ENCODE measurements around the gene TNNC1. TPM values are rescaled to one million over a fixed set of nuclear protein-coding genes. Genes with fewer than 3 reads are reported as not detected.

The TNNC1 gene
- total RNA-seq, 1 experiment from 2014 or later: 8.2 TPM

- DNase-seq (ENCODE audit: low read depth): no peak
These were observed 5.1 kb upstream of the TNNC1 start for GRCh38 chr3:52458770-52459545.

GRCh38 chr3:52458031-52458760 is 4.4 kb upstream of the TNNC1 start:
- no peak for DNase-seq (ENCODE audit: low read depth)

GRCh38 chr3:52456800-52457183 is 3.0 kb upstream of the TNNC1 start:
- DNase-seq (ENCODE audit: low read depth): no peak

GRCh38 chr3:52456169-52456799 is 2.4 kb upstream of the TNNC1 start:
- DNase-seq (ENCODE audit: low read depth): peak; percentile 19

- peak; percentile 72 for DNase-seq (ENCODE audit: low read depth)
These were observed 1.7 kb upstream of the TNNC1 start, which contains the start of gene NISCH for GRCh38 chr3:52455283-52456168. Gene NISCH (plus strand): TSS chr3:52455604. CDS start chr3:52455642, 38 bp downstream.

GRCh38 chr3:52454938-52455282 is 1.1 kb upstream of the TNNC1 start:
- DNase-seq (ENCODE audit: low read depth): no peak

- no peak for DNase-seq (ENCODE audit: low read depth)
These were observed 553 bp upstream of the TNNC1 start for GRCh38 chr3:52454250-52454937.

- peak; percentile 33 for DNase-seq (ENCODE audit: low read depth)
These were observed 1.1 kb downstream of the TNNC1 start for GRCh38 chr3:52452570-52453221.

- DNase-seq (ENCODE audit: low read depth): no peak
These were observed 1.7 kb downstream of the TNNC1 start for GRCh38 chr3:52452126-52452525.

- no peak for DNase-seq (ENCODE audit: low read depth)
These were observed 2.4 kb downstream of the TNNC1 start for GRCh38 chr3:52451237-52452083.

- no peak for DNase-seq (ENCODE audit: low read depth)
These were observed 3.2 kb downstream of the TNNC1 start for GRCh38 chr3:52450489-52451236.

GRCh38 chr3:52447512-52448355 is 6.1 kb downstream of the TNNC1 start:
- DNase-seq (ENCODE audit: low read depth): no peak

GRCh38 chr3:52446631-52447511 is 7.0 kb downstream of the TNNC1 start:
- DNase-seq (ENCODE audit: low read depth): peak; percentile 59

- DNase-seq (ENCODE audit: low read depth): no peak
These were observed 7.8 kb downstream of the TNNC1 start for GRCh38 chr3:52446042-52446441.

- peak; percentile 15 for DNase-seq (ENCODE audit: low read depth)
These were observed 8.7 kb downstream of the TNNC1 start, which contains the start of gene SEMA3G for GRCh38 chr3:52444860-52445793. Gene SEMA3G (minus strand): TSS chr3:52445103. CDS start chr3:52445027, 76 bp downstream.
